Ovary (tissue), 9 donors: ENCODE data around the gene SPR. TPM values are rescaled to one million over a fixed set of nuclear protein-coding genes. Genes with fewer than 3 reads are reported as not detected.

Experiments
- DNase-seq, 5 donors: peaks; one replicate each; pipeline ENCODE4 v3.0.0-alpha.2; 2019 to 2020
- H3K27ac ChIP-seq, 2 donors: fragments of 200-600 bp; one replicate each; pipeline versions ENCODE4 v1.5.1 to v1.8.0; 2019 to 2022
- H3K27me3 ChIP-seq: fragments of 200-600 bp; one replicate; pipeline ENCODE4 v1.8.0; 2022
- H3K36me3 ChIP-seq: fragments of 200-600 bp; sonication (generic); one replicate; pipeline ENCODE4 v1.5.1; 2019
- H3K4me1 ChIP-seq: one replicate; pipeline ENCODE4 v1.8.1; 2013; ENCODE audit warnings: mild to moderate bottlenecking, moderate library complexity; ENCODE audit not compliant: insufficient read depth
- H3K4me3 ChIP-seq: fragments of 200-600 bp; sonication (generic); one replicate; pipeline ENCODE4 v1.5.1; 2017
- H3K9me3 ChIP-seq, 2 donors: fragments of 200-600 bp in 1 of 2; sonication (generic) in 1 of 2; one replicate each; pipeline versions ENCODE4 v1.5.1 to v1.8.1; 2013 to 2019; ENCODE audit warnings: mild to moderate bottlenecking in 1 of 2, moderate library complexity in 1 of 2
- EP300 ChIP-seq: sonication (generic); formaldehyde crosslinking; IDR thresholded peaks from one replicate; pipeline ENCODE4 v1.6.1; 2017; ENCODE audit warnings: antibody characterized with exemption
- POLR2A ChIP-seq: fragments of 450-650 bp; IDR thresholded peaks from one replicate; pipeline ENCODE4 v1.6.1; 2017; ENCODE audit warnings: antibody characterized with exemption, mild to moderate bottlenecking, moderate library complexity
- WGBS, 3 donors: extraction: QIAGEN DNeasy Blood & Tissue Kit in 1 of 3; methylation state at CpG; one replicate each; pipeline versions ENCODE4 v1.1.5 to v1.1.7; 2013 to 2017; 5-methylcytosine and 5-hydroxymethylcytosine counted together
- intact Hi-C, 4 donors: fragments of 100-400 bp; cut with DNase I; formaldehyde crosslinking; loops; one replicate each; pipeline versions ENCODE4 v1.11.0 to v1.15.1; 2022 to 2023
- polyA plus RNA-seq, 2 donors: library from polyadenylated mRNA; stranded (reverse); fragments of 200-250 nt in 1 of 2; fragments of 350-450 nt in 1 of 2; fragmentation: Illumina TruSeq in 1 of 2; extraction: RNeasy Lipid Tissue Mini Kit (QIAGEN cat#74804) in 1 of 2; gene quantifications; one replicate each; pipeline ENCODE4 v1.2.3, GENCODE V29; 2013 to 2014
- total RNA-seq, 7 donors: library from RNA; depleted of rRNA in 2 of 7; stranded (reverse); fragments of >200 nt in 2 of 7; fragmentation: NEBNext Ultra II Directional in 3 of 7; extraction: Animal tissue kit (Norgen Biotek cat#: 25700) in 3 of 7; gene quantifications; one replicate each; pipeline versions ENCODE4 v1.1.0 to v1.2.4, GENCODE V29; 2016 to 2023
- TF ChIP-seq, protein P1 (sequence below), 3 donors: fragments of 450-650 bp in 2 of 3; fragments of 200-600 bp in 1 of 3; IDR thresholded peaks; one replicate each; pipeline versions ENCODE4 v1.5.1 to v1.8.0; 2016 to 2022; ENCODE audit warnings: antibody characterized with exemption in 3 of 3, mild to moderate bottlenecking in 1 of 3
- donor health status: DM: no; HTN: no; CAD: no; lungs with moderate emphysema.
- donor health status: DM: no; HTN: no; CAD: no.
- donor health status: Bipolar disorder and iron deficiency.
- donor health status: DM: yes; HTN: yes; CAD: no.
- donor health status: DM: no; HTN: no; CAD: no.
- donor health status: DM: yes; HTN: yes; CAD: no.

The SPR gene
- total and polyA plus RNA-seq, 9 donors, result 9.3 to 36.2 (median 18.5) TPM

DNA sequence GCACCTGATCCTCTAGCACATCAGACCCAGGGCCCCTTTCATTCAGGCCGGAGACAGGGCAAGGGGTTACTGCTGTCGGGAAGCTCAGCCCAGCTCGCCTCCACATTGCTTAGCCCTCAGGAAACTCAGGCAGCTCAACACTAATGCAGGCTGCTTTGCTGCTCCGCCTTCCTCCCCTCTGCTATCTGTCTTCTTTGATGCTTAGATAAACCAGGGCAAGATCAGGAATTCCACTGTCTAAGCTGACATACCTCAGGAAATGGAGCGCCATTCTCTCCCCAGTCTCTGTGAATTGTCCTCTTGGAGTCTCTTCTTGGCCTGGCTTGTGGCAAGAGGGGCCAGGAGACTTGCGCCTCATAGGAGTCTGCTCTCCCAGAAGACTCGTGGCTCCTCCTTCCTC is 35.9 kb upstream of the SPR start:
- Histone ChIP-seq H3K27me3 (no peaks in the 10 kb centered on the region), H3K9me3 (no peaks in the 10 kb centered on the region), H3K4me1 (no peaks in the 10 kb centered on the region), H3K4me3 (no peak overlapping the region), H3K27ac (no peak overlapping the region), H3K36me3 (no peaks in the 10 kb centered on the region)
- DNase-seq, result no peak
- WGBS, 3 donors, result 57 to 71% (median 70%) methylated on average over 7 of the region's 7 CpGs
- intact Hi-C loops, result loop anchor here in 1 of 4 donors (10.0 kb wide), 1 partner anchor 77 kb away; no protein-coding TSS in a partner anchor
- TF ChIP-seq, protein P1, sequence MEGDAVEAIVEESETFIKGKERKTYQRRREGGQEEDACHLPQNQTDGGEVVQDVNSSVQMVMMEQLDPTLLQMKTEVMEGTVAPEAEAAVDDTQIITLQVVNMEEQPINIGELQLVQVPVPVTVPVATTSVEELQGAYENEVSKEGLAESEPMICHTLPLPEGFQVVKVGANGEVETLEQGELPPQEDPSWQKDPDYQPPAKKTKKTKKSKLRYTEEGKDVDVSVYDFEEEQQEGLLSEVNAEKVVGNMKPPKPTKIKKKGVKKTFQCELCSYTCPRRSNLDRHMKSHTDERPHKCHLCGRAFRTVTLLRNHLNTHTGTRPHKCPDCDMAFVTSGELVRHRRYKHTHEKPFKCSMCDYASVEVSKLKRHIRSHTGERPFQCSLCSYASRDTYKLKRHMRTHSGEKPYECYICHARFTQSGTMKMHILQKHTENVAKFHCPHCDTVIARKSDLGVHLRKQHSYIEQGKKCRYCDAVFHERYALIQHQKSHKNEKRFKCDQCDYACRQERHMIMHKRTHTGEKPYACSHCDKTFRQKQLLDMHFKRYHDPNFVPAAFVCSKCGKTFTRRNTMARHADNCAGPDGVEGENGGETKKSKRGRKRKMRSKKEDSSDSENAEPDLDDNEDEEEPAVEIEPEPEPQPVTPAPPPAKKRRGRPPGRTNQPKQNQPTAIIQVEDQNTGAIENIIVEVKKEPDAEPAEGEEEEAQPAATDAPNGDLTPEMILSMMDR (IDR thresholded peaks at IDR 0.05), result no peak
- no peak for TF ChIP-seq EP300

DNA sequence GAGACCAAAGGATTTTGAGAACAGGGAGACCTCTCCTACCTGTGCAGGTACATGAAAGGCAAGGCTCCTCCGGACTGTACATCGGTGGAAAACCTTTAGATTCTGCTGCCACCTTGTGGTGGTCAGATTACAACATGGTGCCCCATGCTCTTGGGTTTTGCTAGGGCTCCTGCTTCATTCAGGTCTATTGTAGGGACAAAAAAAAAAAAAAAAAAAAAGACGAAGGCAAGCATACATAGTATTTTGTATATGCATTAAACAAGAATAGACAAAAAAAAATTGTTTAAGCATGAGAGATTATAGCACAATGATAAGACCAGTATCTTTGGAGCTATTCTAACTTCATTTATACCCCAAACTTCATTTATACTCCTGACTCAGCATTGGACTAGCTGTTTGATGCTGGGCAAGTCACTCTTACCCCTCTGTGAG is 27.4 kb upstream of the SPR start:
- DNase-seq, result peak; percentile 33 to 58 (median 44)
- no peaks in the 10 kb centered on the region for H3K4me1 ChIP-seq
- no peak overlapping the region for H3K27ac ChIP-seq
- H3K27me3 ChIP-seq, result no peaks in the 10 kb centered on the region
- H3K36me3 ChIP-seq, result no peaks in the 10 kb centered on the region
- H3K4me3 ChIP-seq, result no peak overlapping the region
- H3K9me3 ChIP-seq, result no peaks in the 10 kb centered on the region
- TF ChIP-seq, protein P1 (IDR thresholded peaks at IDR 0.05), result peak in 2 of 3 donors; percentile 17 to 34
- no peak for TF ChIP-seq POLR2A
- TF ChIP-seq EP300, result no peak
- intact Hi-C loops, result loop anchor here in 3 of 4 donors (5.0 to 10.0 kb wide), 4 partner anchors 85 to 1315 kb away; no protein-coding TSS in a partner anchor
- WGBS, 3 donors, result 3 to 7% (median 3%) methylated on average over 3 of the region's 3 CpGs

DNA sequence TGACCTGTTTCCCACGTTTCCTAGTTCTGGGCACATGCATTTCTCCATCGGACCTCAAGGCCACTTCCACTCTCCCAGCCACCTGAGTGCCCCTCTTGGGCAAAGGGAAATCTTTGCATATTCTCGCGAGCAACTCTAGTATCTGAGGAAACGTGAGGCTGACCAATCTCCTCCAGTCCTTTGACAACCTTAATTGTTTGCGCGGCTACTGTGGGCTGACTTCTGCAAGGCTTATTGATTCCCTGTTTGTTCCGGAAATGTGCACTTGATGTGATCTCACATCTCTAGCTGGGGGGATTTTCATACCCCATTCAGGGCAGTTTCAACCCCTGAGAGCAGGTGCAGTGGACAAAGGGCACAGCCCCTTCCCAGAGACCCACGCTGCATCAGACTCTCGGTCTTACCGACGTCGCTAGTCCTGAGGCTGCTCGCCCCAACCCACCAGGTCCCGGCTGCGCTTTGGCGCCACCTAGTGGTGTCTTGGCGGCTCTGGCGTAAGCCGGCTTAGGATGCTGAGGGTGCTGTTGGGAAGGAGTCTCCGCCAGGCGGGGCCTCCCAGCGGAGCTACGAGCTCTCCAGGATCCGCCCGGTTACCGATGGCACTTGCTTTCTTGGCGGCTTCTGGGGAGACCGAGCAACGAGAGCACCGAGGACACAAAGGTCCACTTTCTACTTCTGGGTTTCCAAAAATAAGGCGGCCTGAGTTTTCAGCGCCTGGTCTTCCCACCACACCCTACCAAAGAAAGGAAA is 24.8 kb upstream of the SPR start:
- intact Hi-C loops, result loop anchor here in 3 of 4 donors (2.0 to 10.0 kb wide), 3 partner anchors 92 to 1318 kb away; no protein-coding TSS in a partner anchor
- no peaks in the 10 kb centered on the region for H3K9me3 ChIP-seq
- H3K36me3 ChIP-seq, result no peaks in the 10 kb centered on the region
- no peaks in the 10 kb centered on the region for H3K27me3 ChIP-seq
- peak; percentile 81 to 91 (median 87) for DNase-seq
- TF ChIP-seq POLR2A, result no peak
- TF ChIP-seq, protein P1 (IDR thresholded peaks at IDR 0.05), result peak; percentile 84 to 99 (median 91)
- no peaks in the 10 kb centered on the region for H3K4me1 ChIP-seq
- no peak overlapping the region for H3K4me3 ChIP-seq
- 5 to 11% (median 6%) methylated on average over 28 to 33 of the region's 33 CpGs for WGBS, 3 donors
- no peak overlapping the region for H3K27ac ChIP-seq

DNA sequence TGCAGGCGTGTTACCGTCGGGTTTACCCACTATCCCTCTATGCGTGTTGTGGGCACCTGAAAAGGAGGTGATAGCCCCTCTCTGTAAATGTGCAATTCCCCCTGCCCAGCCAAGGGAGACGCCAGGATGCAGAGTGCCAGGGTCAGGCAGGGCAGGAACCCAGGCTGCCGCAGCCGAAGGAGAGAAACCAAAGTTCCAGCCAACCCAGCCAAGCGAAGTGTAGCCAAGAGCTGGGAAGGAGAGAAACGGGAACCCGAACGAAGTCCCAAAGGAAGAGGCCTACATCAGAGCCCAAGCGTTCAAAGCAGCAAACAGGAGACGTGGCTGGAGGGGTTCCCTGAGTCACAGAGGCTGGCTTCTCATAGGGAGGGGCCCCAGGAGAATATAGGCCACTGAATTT is 24.2 kb upstream of the SPR start:
- peak in 1 of 5 donors; percentile 16 for DNase-seq
- Histone ChIP-seq H3K4me1 (no peaks in the 10 kb centered on the region), H3K27me3 (no peaks in the 10 kb centered on the region), H3K36me3 (no peaks in the 10 kb centered on the region), H3K27ac (no peak overlapping the region), H3K9me3 (no peaks in the 10 kb centered on the region), H3K4me3 (no peak overlapping the region)
- intact Hi-C loops, result loop anchor here in 3 of 4 donors (2.0 to 10.0 kb wide), 3 partner anchors 92 to 1318 kb away; no protein-coding TSS in a partner anchor
- TF ChIP-seq, protein P1 (IDR thresholded peaks at IDR 0.05), result no peak
- TF ChIP-seq POLR2A, result no peak
- no peak for TF ChIP-seq EP300
- WGBS, 3 donors, result 54 to 65% (median 56%) methylated on average over 13 of the region's 13 CpGs
